Glomerular endothelial cell (primary cell): ENCODE measurements around the gene CDH23. TPM values are rescaled to one million over a fixed set of nuclear protein-coding genes. Genes with fewer than 3 reads are reported as not detected.
"Not testable (repeated sequence)": the region's sequence is repeated elsewhere in the genome, so short reads cannot be mapped to it uniquely, and the experiment has no call there.

ENCODE experiments used
- DNase-seq: peaks from one replicate; pipeline ENCODE4 v3.0.0-alpha.2; 2011; ENCODE audit warnings: low read depth, low spot score; ENCODE audit errors: extremely low read depth
- total RNA-seq: library from RNA; depleted of rRNA; stranded (reverse); fragments of >200 nt; gene quantifications from 2 replicates; pipeline ENCODE4 v1.2.3, GENCODE V29; 2015

Gene CDH23
- total RNA-seq, 1 donor from 2014 or later = not detected

GRCh38 chr10:71596759-71597158 is 200.0 kb downstream of the CDH23 start:
- DNase-seq = no peak

GRCh38 chr10:71597821-71598498 is 201.2 kb downstream of the CDH23 start:
- DNase-seq = no peak

GRCh38 chr10:71598621-71599055 is 201.9 kb downstream of the CDH23 start:
- DNase-seq = no peak

GRCh38 chr10:71599518-71599917 is 202.8 kb downstream of the CDH23 start:
- no peak for DNase-seq

GRCh38 chr10:71600242-71600641 is 203.5 kb downstream of the CDH23 start:
- not testable (repeated sequence) for DNase-seq

- peak; percentile 25 for DNase-seq
Observed at GRCh38 chr10:71600849-71601248, 204.1 kb downstream of the CDH23 start.

- no peak for DNase-seq
Observed at GRCh38 chr10:71601273-71601672, 204.6 kb downstream of the CDH23 start.

- DNase-seq = no peak
Observed at GRCh38 chr10:71603150-71603549, 206.4 kb downstream of the CDH23 start.

GRCh38 chr10:71603754-71604153 is 207.0 kb downstream of the CDH23 start:
- DNase-seq = no peak

- DNase-seq = no peak
Observed at GRCh38 chr10:71604324-71605018, 207.8 kb downstream of the CDH23 start.

- no peak for DNase-seq
Observed at GRCh38 chr10:71605263-71605962, 208.7 kb downstream of the CDH23 start.

GRCh38 chr10:71606257-71607081 is 209.7 kb downstream of the CDH23 start:
- no peak for DNase-seq

GRCh38 chr10:71607082-71607443 is 210.3 kb downstream of the CDH23 start:
- DNase-seq = no peak

- DNase-seq = no peak
Observed at GRCh38 chr10:71608819-71609768, 212.4 kb downstream of the CDH23 start.

GRCh38 chr10:71610651-71611050 is 213.9 kb downstream of the CDH23 start:
- DNase-seq = no peak

GRCh38 chr10:71611131-71611530 is 214.4 kb downstream of the CDH23 start:
- no peak for DNase-seq

- no peak for DNase-seq
Observed at GRCh38 chr10:71611709-71612422, 215.1 kb downstream of the CDH23 start.

- DNase-seq = no peak
Observed at GRCh38 chr10:71613261-71613777, 216.6 kb downstream of the CDH23 start.

- no peak for DNase-seq
Observed at GRCh38 chr10:71613877-71614276, 217.2 kb downstream of the CDH23 start.
